ENCODE measurements around the gene KCNQ5.
"Not testable (repeated sequence)": the region's sequence is repeated elsewhere in the genome, so short reads cannot be mapped to it uniquely, and the experiment has no call there.

The KCNQ5 gene

DNA sequence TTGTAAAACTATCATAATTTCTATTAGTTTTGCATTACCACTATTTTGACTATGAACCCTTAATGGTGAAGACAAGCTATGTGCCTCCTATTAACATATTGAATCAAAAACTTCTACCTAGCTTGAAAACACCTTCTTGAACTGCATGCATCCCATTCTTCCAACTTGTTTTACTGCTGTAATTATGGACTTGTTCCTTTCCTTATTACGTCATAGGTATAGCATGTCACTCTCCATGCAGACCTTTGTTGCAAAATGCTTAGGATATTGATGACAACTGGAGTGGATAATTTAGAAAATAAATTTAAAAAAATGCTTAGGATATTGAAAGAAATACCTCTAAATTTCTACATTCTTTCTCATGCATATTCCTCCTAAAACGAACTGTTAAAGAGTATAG, 219.3 kb downstream of the KCNQ5 start:
- DNase-seq (ENCODE audit: low read depth in 3 of 3): no peak

DNA sequence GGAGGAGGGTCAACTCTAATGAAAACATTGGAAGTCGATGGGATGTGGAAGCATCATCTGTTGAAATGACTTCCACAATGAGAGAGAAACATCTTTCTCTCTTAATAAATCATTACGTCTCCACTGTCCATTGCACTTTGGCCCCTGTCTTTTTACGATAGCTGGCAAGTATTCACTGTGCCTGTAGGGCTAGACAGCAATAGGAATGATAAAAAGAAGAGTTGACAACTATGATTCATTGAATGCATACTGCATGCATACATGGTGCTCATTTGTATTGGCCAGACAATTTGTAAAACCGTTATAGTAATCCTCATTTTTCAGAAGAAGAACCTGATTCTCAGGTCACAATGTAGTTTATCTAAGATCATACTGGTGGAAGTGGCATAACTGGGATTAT, 220.3 kb downstream of the KCNQ5 start:
- no peak for DNase-seq (ENCODE audit: low read depth in 3 of 3)

- no peak for DNase-seq (ENCODE audit: low read depth in 3 of 3)
Measured at GRCh38 chr6:72844614-72845013, 222.8 kb downstream of the KCNQ5 start.

GRCh38 chr6:72849346-72849745, 227.5 kb downstream of the KCNQ5 start:
- no peak for DNase-seq (ENCODE audit: low read depth in 3 of 3)

DNA sequence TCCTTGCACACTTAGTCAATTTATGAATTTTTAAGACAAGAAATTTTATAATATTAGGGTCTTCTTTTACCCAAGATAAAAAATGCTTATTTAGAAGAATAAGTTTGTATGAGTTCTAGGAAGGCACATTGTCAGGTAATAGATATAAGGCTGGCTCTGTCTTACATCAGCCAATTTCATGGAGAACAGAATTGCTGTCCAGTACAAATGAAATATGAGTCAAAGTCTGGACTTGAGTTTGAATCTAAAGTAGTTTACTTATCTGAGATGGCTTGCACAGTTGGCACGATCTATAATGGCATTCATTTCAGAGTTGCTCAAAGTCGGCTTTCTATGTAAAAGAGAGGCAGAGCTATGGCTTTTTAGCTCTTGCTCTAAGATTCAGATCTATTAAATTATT, 228.2 kb downstream of the KCNQ5 start:
- DNase-seq (ENCODE audit: low read depth in 3 of 3): no peak

DNA sequence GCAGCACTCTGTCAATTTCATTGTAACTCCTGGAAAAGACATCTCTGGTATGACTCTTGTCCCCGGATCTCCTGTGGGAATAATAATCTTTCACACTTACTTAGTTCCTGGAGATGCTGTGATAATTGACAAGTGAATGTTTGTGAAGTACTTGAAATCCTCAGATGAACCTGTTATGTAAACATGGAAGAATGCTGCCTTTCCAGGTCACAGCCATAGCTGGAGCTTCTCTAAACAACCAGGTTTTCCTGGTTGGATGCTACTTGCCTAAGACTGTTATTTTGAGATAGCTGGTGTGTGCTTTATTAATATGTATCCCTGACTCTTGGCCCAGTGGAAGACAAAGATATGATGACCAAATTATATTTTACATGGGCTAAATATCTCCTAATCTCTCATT, 228.6 kb downstream of the KCNQ5 start:
- no peak for DNase-seq (ENCODE audit: low read depth in 3 of 3)

- DNase-seq (ENCODE audit: low read depth in 3 of 3): no peak
Measured at GRCh38 chr6:72855471-72855870, 233.6 kb downstream of the KCNQ5 start.

DNA sequence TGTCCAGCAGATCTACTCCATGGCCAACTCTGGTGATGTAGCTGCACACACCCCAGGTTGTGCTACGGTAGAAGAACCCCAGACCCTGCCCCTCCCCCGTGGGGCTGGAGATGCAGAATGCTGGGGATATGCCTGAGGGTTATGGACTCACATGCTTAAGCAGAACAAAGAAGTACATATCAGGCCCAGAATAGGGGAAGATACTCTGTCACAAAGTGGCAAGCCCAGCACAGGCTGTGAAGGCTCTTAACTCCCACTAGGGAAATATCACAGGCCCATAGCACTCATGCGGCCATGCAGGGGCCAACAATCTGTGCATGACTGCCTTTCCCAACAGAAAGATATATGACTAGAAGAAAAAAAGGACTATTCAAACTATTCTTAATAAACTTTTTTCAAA, 234.9 kb downstream of the KCNQ5 start:
- no peak for DNase-seq (ENCODE audit: low read depth in 3 of 3)

GRCh38 chr6:72857791-72858585, 236.1 kb downstream of the KCNQ5 start:
- DNase-seq (ENCODE audit: low read depth in 3 of 3): no peak

DNA sequence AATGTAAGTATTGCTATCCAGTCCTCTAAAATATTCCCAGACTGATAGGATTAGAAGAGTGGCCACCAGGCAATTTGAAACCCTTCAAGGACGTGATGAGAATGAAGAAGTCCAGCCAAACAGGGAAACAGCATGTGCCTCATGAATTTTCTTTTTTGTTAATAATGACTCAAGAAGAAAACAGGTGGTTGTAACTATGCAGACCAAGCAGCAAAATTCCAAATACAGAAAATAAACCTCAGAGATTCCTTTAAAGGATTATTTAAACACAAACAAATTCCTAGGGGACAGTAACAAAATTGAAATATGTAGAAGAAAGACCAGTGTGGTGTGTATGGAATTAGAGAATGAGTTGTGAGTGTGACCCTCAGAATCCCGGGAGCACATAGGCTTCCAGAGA, 239.2 kb downstream of the KCNQ5 start:
- DNase-seq (ENCODE audit: low read depth in 3 of 3): no peak

GRCh38 chr6:72861935-72862432, 240.1 kb downstream of the KCNQ5 start:
- DNase-seq (ENCODE audit: low read depth in 3 of 3): no peak

GRCh38 chr6:72863131-72863530, 241.3 kb downstream of the KCNQ5 start:
- DNase-seq (ENCODE audit: low read depth in 3 of 3): no peak

GRCh38 chr6:72864236-72864635, 242.4 kb downstream of the KCNQ5 start:
- no peak for DNase-seq (ENCODE audit: low read depth in 3 of 3)

GRCh38 chr6:72864799-72865198, 242.9 kb downstream of the KCNQ5 start:
- no peak for DNase-seq (ENCODE audit: low read depth in 3 of 3)

DNA sequence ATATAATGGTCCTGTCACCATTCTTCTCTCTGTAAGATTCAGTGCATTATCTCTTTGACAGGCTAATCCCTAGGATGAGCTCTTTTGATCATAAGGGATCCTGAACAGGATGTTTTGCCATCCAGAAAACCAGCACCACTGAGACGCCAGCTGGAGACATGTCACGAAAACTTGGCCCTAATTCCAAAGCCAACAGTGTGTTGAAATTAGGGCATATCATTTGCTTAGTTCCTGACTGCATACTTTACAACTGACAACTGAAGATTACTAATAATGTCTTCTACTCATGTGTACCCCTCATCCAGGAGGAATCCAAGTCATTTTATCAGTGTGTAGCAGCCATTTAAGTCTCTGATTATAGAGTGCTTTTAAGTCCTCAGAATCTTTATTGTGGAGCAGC, 243.6 kb downstream of the KCNQ5 start:
- no peak for DNase-seq (ENCODE audit: low read depth in 3 of 3)

GRCh38 chr6:72869621-72870020, 247.8 kb downstream of the KCNQ5 start:
- no peak for DNase-seq (ENCODE audit: low read depth in 3 of 3)

DNA sequence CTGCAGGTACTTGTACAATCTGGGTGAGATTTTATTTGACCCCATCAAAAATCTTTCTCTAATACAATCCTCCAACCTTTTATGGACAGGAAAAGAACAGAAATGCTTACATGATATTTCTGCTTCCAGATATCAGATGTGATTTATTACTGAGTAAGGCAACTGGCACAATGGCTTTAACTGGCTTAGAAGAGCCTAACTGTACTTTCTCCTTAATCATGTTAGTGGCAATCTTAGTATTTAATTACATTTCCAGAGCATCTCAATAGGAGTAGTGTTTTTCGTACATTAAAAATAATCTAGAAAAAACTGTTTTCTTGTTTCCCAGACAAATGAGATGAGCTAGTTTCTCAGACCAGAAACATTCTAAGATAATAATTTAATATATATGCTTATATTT, 251.6 kb downstream of the KCNQ5 start:
- DNase-seq (ENCODE audit: low read depth in 3 of 3): no peak

GRCh38 chr6:72876256-72876655, 254.4 kb downstream of the KCNQ5 start:
- DNase-seq (ENCODE audit: low read depth in 3 of 3): no peak

DNA sequence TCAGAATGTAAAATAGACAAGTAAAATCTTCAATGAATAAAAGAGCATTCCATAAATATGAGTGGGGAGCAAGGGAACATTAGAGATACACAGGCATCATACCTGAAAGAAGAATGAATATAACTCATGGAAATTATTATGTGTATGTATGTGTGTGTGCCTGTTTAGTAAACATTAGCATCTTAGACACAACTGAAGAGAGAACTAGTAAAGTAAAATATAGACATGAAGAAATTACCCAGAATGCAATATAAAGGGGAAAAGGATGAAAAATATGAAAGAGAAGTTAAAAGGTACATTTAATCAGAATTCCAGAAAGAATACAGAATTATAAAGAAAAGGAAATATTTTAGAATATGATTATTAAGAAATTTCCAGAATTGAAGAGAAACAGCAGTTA, 264.3 kb downstream of the KCNQ5 start:
- DNase-seq (ENCODE audit: low read depth in 3 of 3): no peak

GRCh38 chr6:72890233-72890632, 268.4 kb downstream of the KCNQ5 start:
- no peak for DNase-seq (ENCODE audit: low read depth in 3 of 3)

- DNase-seq (ENCODE audit: low read depth in 3 of 3): no peak
Measured at GRCh38 chr6:72890671-72891070, 268.8 kb downstream of the KCNQ5 start.

- DNase-seq (ENCODE audit: low read depth in 3 of 3): no peak
Measured at GRCh38 chr6:72892901-72893300, 271.0 kb downstream of the KCNQ5 start.

DNA sequence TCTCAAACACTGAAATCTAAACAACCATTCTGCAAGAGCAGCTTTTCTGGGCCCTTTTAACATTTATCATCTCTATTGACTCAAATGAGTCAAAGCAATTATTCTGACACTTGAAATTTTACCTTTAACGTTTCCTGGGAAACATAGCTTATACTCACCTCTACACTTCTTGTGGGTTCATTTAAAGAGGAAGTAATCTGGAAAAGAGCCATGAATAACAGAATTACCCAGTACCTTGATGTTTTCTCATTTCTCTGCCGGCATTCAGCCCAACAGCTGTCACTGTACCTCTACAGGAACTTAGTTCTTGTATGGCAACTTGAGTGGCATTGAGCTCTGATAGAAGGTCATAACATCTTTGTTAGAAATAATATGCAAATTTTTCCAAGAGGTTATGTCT, 272.2 kb downstream of the KCNQ5 start:
- no peak for DNase-seq (ENCODE audit: low read depth in 3 of 3)

GRCh38 chr6:72898313-72898712, 276.4 kb downstream of the KCNQ5 start:
- DNase-seq (ENCODE audit: low read depth in 3 of 3): not testable (repeated sequence)
